HG02943 (cell line): Measurements from ENCODE around the gene HK1.
"Not testable (repeated sequence)": the region's sequence is repeated elsewhere in the genome, so short reads cannot be mapped to it uniquely, and the experiment has no call there.

Source experiments
- ATAC-seq: cut with Tn5 transposase; IDR thresholded peaks from one replicate; pipeline ENCODE4 v1.9.1; 2021; ENCODE audit warnings: mild to moderate bottlenecking, low read depth, moderate library complexity; ENCODE audit not compliant: unreplicated experiment

The HK1 gene

DNA sequence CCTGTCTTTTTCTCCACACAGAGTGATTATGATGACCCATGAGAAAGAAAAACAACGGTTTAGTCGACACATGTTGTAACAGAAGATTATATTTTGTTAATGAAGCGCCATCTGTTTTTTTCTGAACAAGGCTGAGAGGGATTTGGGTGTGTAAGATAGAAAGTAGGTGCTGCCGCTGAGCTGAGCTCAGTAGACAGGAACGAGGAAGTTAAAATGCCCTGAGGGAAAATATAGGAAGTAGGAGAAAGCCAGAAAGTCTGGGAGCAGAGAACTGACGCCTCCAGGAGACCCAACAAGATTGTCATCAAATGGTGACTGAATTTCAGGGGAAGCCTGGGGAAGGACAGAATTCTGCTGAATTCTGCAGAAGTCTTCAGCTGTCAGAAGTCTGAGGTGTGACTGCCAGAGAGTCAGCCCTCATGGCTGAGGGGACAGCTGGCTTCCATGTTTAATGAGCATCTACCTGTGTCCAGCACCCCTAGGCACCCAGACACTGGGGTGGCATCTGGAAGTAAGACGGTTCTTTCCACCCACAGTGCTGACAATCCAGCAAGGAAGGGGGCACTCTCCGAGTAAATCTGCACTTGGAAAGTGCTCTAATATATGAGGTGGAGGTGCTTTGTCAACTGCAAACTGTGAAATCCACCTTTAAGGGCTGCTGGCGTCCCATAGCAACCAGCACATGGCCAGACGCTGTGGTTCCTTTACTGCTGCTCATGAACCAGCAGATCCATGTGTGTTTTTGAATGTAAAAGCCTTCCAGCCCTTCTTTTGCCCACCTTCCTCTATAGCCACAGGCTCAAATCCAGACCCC lies 160.4 kb downstream of the HK1 start:
- no peak for ATAC-seq

DNA sequence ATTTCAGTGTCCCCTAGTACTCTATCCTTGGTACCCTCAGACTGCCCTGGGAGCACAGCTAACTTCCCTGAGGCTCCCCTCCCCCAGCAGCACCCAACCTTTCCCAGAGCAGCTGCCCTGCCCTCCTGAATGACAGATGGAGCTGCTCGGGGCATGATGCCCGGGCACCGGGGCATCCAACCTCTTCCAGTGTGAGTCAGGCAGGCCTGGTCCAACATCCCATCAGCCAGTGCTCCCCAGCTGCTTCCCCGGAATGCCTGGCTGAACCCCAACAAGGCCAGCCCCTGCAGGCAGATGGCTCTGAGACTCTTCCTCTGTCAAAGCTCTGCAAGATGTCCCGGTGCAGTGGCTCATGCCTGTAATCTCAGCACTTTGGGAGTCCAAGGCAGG lies 161.0 kb downstream of the HK1 start:
- no peak for ATAC-seq

DNA sequence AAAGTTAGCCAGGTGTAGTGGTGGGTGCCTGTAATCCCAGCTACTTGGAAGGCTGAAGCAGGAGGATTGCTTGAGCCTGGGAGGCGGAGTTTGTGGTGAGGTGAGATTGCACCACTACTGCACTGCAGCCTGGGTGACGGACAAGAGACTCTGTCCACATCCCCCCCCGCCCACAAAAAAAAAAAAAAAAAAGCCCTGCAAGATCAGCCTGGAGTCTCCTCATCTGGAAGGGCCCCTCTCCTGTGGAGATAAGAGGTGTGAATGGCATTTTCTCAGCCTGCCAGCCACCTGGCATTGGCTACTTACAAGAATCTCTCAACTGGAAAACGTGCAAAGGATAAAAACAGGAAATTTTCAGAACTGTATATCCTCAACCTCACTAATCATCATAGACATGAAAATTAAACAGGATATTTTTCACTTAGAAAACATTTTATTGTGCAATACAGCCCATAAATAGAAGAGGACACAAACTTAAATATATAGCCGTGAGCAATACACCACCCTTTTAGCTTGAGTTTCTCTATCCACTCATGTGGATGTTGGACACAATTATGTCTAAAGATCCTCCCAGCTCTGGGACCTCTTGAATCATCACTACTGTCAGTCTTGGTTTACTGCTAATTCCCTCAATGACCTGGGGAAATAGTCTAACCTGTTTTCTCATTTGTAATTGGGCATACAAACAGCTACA lies 161.7 kb downstream of the HK1 start:
- ATAC-seq = no peak

GRCh38 chr10:69443354-69443753 lies 165.1 kb downstream of the HK1 start:
- ATAC-seq = no peak

- no peak for ATAC-seq
These were observed 166.7 kb downstream of the HK1 start for GRCh38 chr10:69445041-69445440.

DNA sequence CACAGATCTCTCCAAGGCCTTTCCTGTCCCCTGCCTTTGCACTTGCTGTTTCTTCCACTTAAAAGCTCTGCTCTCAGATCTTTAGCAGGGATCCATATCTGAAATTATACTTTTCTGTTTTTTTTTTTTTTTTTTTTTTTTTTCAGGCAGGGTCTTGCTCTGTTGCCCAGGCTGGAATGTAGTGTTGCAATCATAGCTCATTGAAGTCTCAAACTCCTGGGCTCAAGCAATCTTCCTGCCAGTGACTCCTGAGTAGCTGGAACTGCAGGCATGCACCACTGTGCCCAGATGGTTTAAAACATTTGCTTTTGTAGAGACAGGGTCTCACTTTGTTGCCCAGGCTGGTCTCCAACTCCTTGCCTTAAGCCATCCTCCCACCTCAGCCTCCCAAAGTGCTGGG lies 167.9 kb downstream of the HK1 start:
- no peak for ATAC-seq

- ATAC-seq = no peak
These were observed 168.4 kb downstream of the HK1 start for GRCh38 chr10:69446650-69447151.

DNA sequence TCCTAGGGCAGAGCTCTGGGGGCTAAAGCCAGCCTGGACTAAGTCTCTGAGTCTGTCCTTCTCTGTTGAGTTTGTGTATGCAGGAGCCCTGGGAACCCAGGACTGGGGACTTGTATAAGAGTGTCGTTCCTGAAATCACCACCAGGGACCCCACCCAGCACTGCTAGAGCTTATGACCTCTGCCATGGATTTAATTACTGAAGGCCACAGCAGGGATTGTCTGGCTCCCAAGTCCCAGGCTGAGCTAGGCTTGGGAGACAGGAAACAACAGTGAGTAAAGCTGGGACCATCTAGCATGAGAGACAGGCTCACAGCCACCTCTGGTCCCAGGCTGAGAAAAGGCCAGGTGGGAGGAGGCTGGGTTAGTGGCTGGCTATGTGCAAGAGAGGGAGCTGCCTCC lies 171.5 kb downstream of the HK1 start:
- ATAC-seq = no peak

GRCh38 chr10:69450395-69450794 lies 172.1 kb downstream of the HK1 start:
- ATAC-seq = not testable (repeated sequence)

GRCh38 chr10:69451209-69451783 lies 173.0 kb downstream of the HK1 start, which contains the start of gene TSPAN15:
Gene TSPAN15, plus strand, starts transcription at chr10:69451465. Its CDS starts 130 bp downstream, at chr10:69451595.
- ATAC-seq = peak; percentile 64
